Left lung (tissue), 10 donors: ENCODE data around the gene ANTXRL. TPM values are rescaled to one million over a fixed set of nuclear protein-coding genes. Genes with fewer than 3 reads are reported as not detected.
"Not testable (repeated sequence)": the region's sequence is repeated elsewhere in the genome, so short reads cannot be mapped to it uniquely, and the experiment has no call there.

Experiments used
- ATAC-seq: fragments of 200-7000 bp; cut with Tn5 transposase; one replicate; pipeline ENCODE4 v1.9.1; 2020; ENCODE audit warnings: moderate library complexity
- DNase-seq, 4 donors: peaks; one replicate each; pipeline ENCODE4 v3.0.0-alpha.2; 2013 to 2020
- H3K27ac ChIP-seq, 2 donors: fragments of 200-600 bp; sonication (generic) in 1 of 2; one replicate each; pipeline versions ENCODE4 v1.5.0 to v1.8.0; 2020 to 2021
- H3K27me3 ChIP-seq, 2 donors: fragments of 200-600 bp; sonication (generic) in 1 of 2; one replicate each; pipeline versions ENCODE4 v1.5.0 to v1.8.0; 2020 to 2021
- H3K36me3 ChIP-seq, 2 donors: fragments of 200-600 bp; sonication (generic) in 1 of 2; one replicate each; pipeline versions ENCODE4 v1.5.0 to v1.8.0; 2020 to 2021
- H3K4me1 ChIP-seq, 2 donors: fragments of 200-600 bp; one replicate each; pipeline ENCODE4 v1.8.0; 2021
- H3K4me3 ChIP-seq, 2 donors: fragments of 200-600 bp; sonication (generic) in 1 of 2; one replicate each; pipeline versions ENCODE4 v1.5.0 to v1.8.0; 2020 to 2021; ENCODE audit warnings: mild to moderate bottlenecking in 1 of 2
- H3K9me3 ChIP-seq, 2 donors: fragments of 200-600 bp; sonication (generic) in 1 of 2; one replicate each; pipeline versions ENCODE4 v1.5.0 to v1.8.0; 2020 to 2021
- intact Hi-C, 2 donors: fragments of 100-400 bp; cut with DNase I; formaldehyde crosslinking; loops; one replicate each; pipeline versions ENCODE4 v1.11.2 to v1.14.2; 2022
- polyA plus RNA-seq, 6 donors: library from polyadenylated mRNA; unstranded; fragments of 120-200 nt; gene quantifications; one replicate each; pipeline ENCODE4 v1.2.1, GENCODE V29; 2013; ENCODE audit not compliant: insufficient read length in 6 of 6
- total RNA-seq, 2 donors: library from RNA; stranded (reverse); fragmentation: NEBNext Ultra II Directional; extraction: Animal tissue kit (Norgen Biotek cat#: 25700); gene quantifications; one replicate each; pipeline ENCODE4 v1.2.1, GENCODE V29; 2021
- donor health status: DM: no; HTN: yes; CAD: no.
- donor health status: DM: no; HTN: no; CAD: no.

Gene ANTXRL
- total and polyA plus RNA-seq, 8 donors = not detected

GRCh38 chr10:46368956-46369355 lies 82.2 kb downstream of the ANTXRL start:
- H3K27ac ChIP-seq, H3K27me3 ChIP-seq, intact Hi-C loops, H3K36me3 ChIP-seq, ATAC-seq, DNase-seq, H3K9me3 ChIP-seq, H3K4me3 ChIP-seq, H3K4me1 ChIP-seq: not testable (repeated sequence)

GRCh38 chr10:46374410-46374809 lies 87.6 kb downstream of the ANTXRL start:
- intact Hi-C loops, H3K4me3 ChIP-seq, ATAC-seq, H3K4me1 ChIP-seq, H3K36me3 ChIP-seq, H3K9me3 ChIP-seq, H3K27me3 ChIP-seq, H3K27ac ChIP-seq, DNase-seq: not testable (repeated sequence)

- H3K4me3 ChIP-seq, DNase-seq, H3K36me3 ChIP-seq, intact Hi-C loops, H3K27me3 ChIP-seq, H3K27ac ChIP-seq, H3K9me3 ChIP-seq, H3K4me1 ChIP-seq: not testable (repeated sequence)
- peak; percentile 50 for ATAC-seq
Measured at GRCh38 chr10:46375406-46375805, 88.6 kb downstream of the ANTXRL start, which contains the start of gene ANXA8L1. ANXA8L1 (plus strand) TSS chr10:46375776; CDS start chr10:46375852, 76 bp downstream.

GRCh38 chr10:46377022-46377421 lies 90.2 kb downstream of the ANTXRL start:
- H3K27ac ChIP-seq, ATAC-seq, DNase-seq, H3K27me3 ChIP-seq, H3K4me3 ChIP-seq, H3K36me3 ChIP-seq, H3K9me3 ChIP-seq, H3K4me1 ChIP-seq, intact Hi-C loops: not testable (repeated sequence)

- H3K27me3 ChIP-seq, intact Hi-C loops, H3K27ac ChIP-seq, H3K4me1 ChIP-seq, H3K36me3 ChIP-seq, H3K4me3 ChIP-seq, DNase-seq, H3K9me3 ChIP-seq: not testable (repeated sequence)
- peak; percentile 47 for ATAC-seq
Measured at GRCh38 chr10:46377651-46378050, 90.9 kb downstream of the ANTXRL start.

- H3K27me3 ChIP-seq, DNase-seq, H3K4me1 ChIP-seq, H3K27ac ChIP-seq, H3K4me3 ChIP-seq, H3K36me3 ChIP-seq, H3K9me3 ChIP-seq, intact Hi-C loops: not testable (repeated sequence)
- ATAC-seq = peak; percentile 67
Measured at GRCh38 chr10:46378108-46378507, 91.3 kb downstream of the ANTXRL start.

- H3K9me3 ChIP-seq, H3K27me3 ChIP-seq, H3K4me3 ChIP-seq, H3K36me3 ChIP-seq, H3K27ac ChIP-seq, DNase-seq, H3K4me1 ChIP-seq, intact Hi-C loops, ATAC-seq: not testable (repeated sequence)
Measured at GRCh38 chr10:46379233-46379848, 92.5 kb downstream of the ANTXRL start.

Other genes with a start within 250 kb of the ANTXRL start
- 10 to 100 TPM in 1 of 2 donors, not detected in 1; 17.1 TPM for gene MSMB, start 240.7 kb upstream of the ANTXRL start, total RNA-seq
- gene MSMB, start 240.7 kb upstream of the ANTXRL start, polyA plus RNA-seq = not detected
- 10 to 100 TPM in 1 of 2 donors, 1 to 10 TPM in 1; 7.2 to 13.2 TPM for gene ANXA8L1, start 88.8 kb downstream of the ANTXRL start, total RNA-seq
- 1 to 10 TPM in 5 of 6 donors, under 1 TPM in 1; 0.89 to 2.3 (median 1.9) TPM for gene ANXA8L1, start 88.8 kb downstream of the ANTXRL start, polyA plus RNA-seq
- under 1 TPM; 0.32 to 0.58 TPM for gene NPY4R, start 179.0 kb downstream of the ANTXRL start, total RNA-seq
- gene NPY4R, start 179.0 kb downstream of the ANTXRL start, polyA plus RNA-seq = 1 to 10 TPM in 1 of 6 donors, under 1 TPM in 5; 0.38 to 1.3 (median 0.62) TPM